ENCODE data around the gene COQ10A. TPM values are rescaled to one million over a fixed set of nuclear protein-coding genes. Genes with fewer than 3 reads are reported as not detected.

Gene COQ10A
- total and polyA plus RNA-seq, 7 donors, result 16.2 to 105 (median 63.1) TPM

DNA sequence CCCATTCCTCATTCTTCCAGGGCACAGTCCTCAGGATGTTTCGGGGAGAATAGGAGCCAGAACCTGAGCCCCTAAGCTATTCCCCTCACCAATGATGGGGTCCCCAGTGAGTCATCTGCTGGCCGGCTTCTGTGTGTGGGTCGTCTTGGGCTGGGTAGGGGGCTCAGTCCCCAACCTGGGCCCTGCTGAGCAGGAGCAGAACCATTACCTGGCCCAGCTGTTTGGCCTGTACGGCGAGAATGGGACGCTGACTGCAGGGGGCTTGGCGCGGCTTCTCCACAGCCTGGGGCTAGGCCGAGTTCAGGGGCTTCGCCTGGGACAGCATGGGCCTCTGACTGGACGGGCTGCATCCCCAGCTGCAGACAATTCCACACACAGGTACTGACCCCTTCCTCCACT, 35.6 kb upstream of the COQ10A start:
- no peaks in the 10 kb centered on the region for H3K27me3 ChIP-seq (ENCODE audit: insufficient read depth in 3 of 3, low read length in 2 of 3)
- no peaks in the 10 kb centered on the region for H3K9me3 ChIP-seq
- WGBS, 3 donors, result 82 to 94% (median 88%) methylated on average over 11 of the region's 11 CpGs
- peaks cover 0 to 23% of the 10 kb centered on the region in 2 donors for H3K36me3 ChIP-seq (ENCODE audit: insufficient read depth in 1 of 2, low read depth in 1 of 2)
- no peak overlapping the region for H3K27ac ChIP-seq
- TF ChIP-seq, protein P1, sequence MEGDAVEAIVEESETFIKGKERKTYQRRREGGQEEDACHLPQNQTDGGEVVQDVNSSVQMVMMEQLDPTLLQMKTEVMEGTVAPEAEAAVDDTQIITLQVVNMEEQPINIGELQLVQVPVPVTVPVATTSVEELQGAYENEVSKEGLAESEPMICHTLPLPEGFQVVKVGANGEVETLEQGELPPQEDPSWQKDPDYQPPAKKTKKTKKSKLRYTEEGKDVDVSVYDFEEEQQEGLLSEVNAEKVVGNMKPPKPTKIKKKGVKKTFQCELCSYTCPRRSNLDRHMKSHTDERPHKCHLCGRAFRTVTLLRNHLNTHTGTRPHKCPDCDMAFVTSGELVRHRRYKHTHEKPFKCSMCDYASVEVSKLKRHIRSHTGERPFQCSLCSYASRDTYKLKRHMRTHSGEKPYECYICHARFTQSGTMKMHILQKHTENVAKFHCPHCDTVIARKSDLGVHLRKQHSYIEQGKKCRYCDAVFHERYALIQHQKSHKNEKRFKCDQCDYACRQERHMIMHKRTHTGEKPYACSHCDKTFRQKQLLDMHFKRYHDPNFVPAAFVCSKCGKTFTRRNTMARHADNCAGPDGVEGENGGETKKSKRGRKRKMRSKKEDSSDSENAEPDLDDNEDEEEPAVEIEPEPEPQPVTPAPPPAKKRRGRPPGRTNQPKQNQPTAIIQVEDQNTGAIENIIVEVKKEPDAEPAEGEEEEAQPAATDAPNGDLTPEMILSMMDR (IDR thresholded peaks at IDR 0.05), result no peak
- intact Hi-C loops (cut with DNase I), result no loop called here
- no peak overlapping the region for H3K4me3 ChIP-seq
- DNase-seq, result no peak
- H3K4me1 ChIP-seq, result no peaks in the 10 kb centered on the region
- peak in 1 of 4 donors; percentile 21 for ATAC-seq

DNA sequence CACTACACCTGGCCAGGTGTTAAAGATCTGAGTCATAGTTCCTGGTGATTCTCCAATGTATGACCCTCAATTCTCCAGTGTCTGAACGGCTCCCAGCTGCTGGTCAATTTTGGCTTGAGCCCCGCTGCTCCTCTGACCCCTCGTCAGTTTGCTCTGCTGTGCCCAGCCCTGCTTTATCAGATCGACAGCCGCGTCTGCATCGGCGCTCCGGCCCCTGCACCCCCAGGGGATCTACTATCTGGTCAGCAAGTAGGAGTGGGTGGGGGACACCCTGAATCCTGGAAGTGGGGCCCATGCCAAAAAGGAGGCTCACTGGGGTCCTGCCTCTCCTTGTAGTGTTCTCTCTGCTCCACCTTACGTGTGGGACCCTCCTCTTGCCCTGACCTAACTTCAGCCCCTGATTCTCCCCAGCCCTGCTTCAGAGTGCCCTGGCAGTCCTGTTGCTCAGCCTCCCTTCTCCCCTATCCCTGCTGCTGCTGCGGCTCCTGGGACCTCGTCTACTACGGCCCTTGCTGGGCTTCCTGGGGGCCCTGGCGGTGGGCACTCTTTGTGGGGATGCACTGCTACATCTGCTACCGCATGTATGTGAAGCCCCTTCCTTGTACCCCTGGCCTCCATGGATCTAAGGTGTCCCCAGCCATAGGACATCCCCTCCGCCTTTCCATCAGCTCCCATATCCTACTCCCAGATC, 31.9 kb upstream of the COQ10A start:
- DNase-seq (no peak), ATAC-seq (peak in 1 of 4 donors; percentile 16)
- no peaks in the 10 kb centered on the region for H3K27me3 ChIP-seq (ENCODE audit: insufficient read depth in 3 of 3, low read length in 2 of 3)
- intact Hi-C loops (cut with DNase I), result no loop called here
- H3K4me3 ChIP-seq, result no peak overlapping the region
- no peak overlapping the region for H3K27ac ChIP-seq
- no peaks in the 10 kb centered on the region for H3K4me1 ChIP-seq
- no peaks in the 10 kb centered on the region for H3K9me3 ChIP-seq
- H3K36me3 ChIP-seq (ENCODE audit: insufficient read depth in 1 of 2, low read depth in 1 of 2), result peaks cover 0 to 13% of the 10 kb centered on the region in 2 donors
- WGBS, 3 donors, result 73 to 79% (median 74%) methylated on average over 16 of the region's 16 CpGs
- TF ChIP-seq, protein P1 (IDR thresholded peaks at IDR 0.05), result no peak

DNA sequence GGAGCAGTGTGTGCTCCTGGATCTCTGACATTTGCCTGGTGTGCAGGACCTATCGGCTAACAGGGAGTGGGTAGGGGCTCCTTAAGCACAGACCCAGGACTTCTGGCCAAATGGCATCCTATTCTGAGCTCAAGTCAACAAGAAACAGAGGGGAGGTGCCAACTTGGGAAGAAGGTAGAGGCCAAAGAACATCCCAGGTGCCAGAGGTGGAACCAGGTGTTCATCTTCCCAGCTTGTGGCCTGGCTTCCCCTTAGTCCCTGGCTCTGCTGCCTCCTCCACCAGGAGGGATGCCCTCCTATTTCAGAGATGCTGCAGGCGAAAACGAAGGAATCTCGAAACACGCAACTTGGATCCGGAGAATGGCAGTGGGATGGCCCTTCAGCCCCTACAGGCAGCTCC, 30.7 kb upstream of the COQ10A start:
- intact Hi-C loops (cut with DNase I), result no loop called here

GRCh38 chr12:56236985-56237384, 29.8 kb upstream of the COQ10A start:
- 52 to 61% (median 52%) methylated on average over 5 of the region's 5 CpGs for WGBS, 3 donors
- Histone ChIP-seq H3K27ac (no peak overlapping the region), H3K27me3 (ENCODE audit: insufficient read depth in 3 of 3, low read length in 2 of 3) (no peaks in the 10 kb centered on the region), H3K4me1 (no peaks in the 10 kb centered on the region), H3K36me3 (ENCODE audit: insufficient read depth in 1 of 2, low read depth in 1 of 2) (peaks cover 2 to 34% of the 10 kb centered on the region in 2 donors), H3K9me3 (no peaks in the 10 kb centered on the region), H3K4me3 (no peak overlapping the region)
- ATAC-seq, result peak in 3 of 4 donors; percentile 2 to 24 (median 3)
- TF ChIP-seq, protein P1 (IDR thresholded peaks at IDR 0.05), result no peak
- intact Hi-C loops (cut with DNase I), result no loop called here
- DNase-seq, result no peak

More for the DNA sequence above, 30.7 kb upstream of the COQ10A start:
- H3K4me1 ChIP-seq, result no peaks in the 10 kb centered on the region
- H3K27me3 ChIP-seq (ENCODE audit: insufficient read depth in 3 of 3, low read length in 2 of 3), result no peaks in the 10 kb centered on the region
- H3K4me3 ChIP-seq, result no peak overlapping the region
- no peak for ATAC-seq
- TF ChIP-seq, protein P1 (IDR thresholded peaks at IDR 0.05), result no peak
- no peak for DNase-seq
- no peak overlapping the region for H3K27ac ChIP-seq
- peaks cover 1 to 25% of the 10 kb centered on the region in 2 donors for H3K36me3 ChIP-seq (ENCODE audit: insufficient read depth in 1 of 2, low read depth in 1 of 2)
- H3K9me3 ChIP-seq, result no peaks in the 10 kb centered on the region
- 83 to 100% (median 90%) methylated on average over 6 of the region's 6 CpGs for WGBS, 3 donors

DNA sequence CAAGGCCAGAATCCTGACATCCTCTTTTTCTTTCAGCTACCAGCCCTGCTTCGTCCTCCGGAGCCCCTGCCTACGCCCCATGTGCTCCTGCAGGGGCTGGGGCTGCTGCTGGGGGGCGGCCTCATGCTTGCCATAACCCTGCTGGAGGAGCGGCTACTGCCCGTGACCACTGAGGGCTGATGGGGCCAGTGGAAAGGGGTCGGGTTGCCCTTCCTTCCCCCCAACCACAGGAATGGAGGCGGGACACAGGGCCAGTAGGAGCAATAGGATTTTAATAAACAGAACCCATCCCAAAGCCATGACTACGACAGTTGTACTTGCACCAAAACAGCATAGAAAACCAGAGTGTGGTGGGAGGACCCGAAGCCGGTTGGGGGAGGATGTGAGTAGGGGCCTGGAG, 29.2 kb upstream of the COQ10A start:
- H3K4me1 ChIP-seq, result no peaks in the 10 kb centered on the region
- ATAC-seq, result no peak
- H3K27me3 ChIP-seq (ENCODE audit: insufficient read depth in 3 of 3, low read length in 2 of 3), result no peaks in the 10 kb centered on the region
- DNase-seq, result no peak
- intact Hi-C loops (cut with DNase I), result no loop called here
- H3K36me3 ChIP-seq (ENCODE audit: insufficient read depth in 1 of 2, low read depth in 1 of 2), result peaks cover 7 to 40% of the 10 kb centered on the region in 2 donors
- no peaks in the 10 kb centered on the region for H3K9me3 ChIP-seq
- H3K27ac ChIP-seq, result no peak overlapping the region
- WGBS, 3 donors, result 64 to 76% (median 76%) methylated on average over 11 of the region's 11 CpGs
- no peak overlapping the region for H3K4me3 ChIP-seq
- TF ChIP-seq, protein P1 (IDR thresholded peaks at IDR 0.05), result no peak

All from psoas muscle (tissue), 8 donors.